HG02852 (cell line): ENCODE measurements around the gene CES1.
"Not testable (repeated sequence)": the region's sequence is repeated elsewhere in the genome, so short reads cannot be mapped to it uniquely, and the experiment has no call there.

Source experiments
- ATAC-seq: cut with Tn5 transposase; IDR thresholded peaks from one replicate; pipeline ENCODE4 v1.9.1; 2021; ENCODE audit warnings: mild to moderate bottlenecking, moderate library complexity; ENCODE audit not compliant: unreplicated experiment

The CES1 gene

GRCh38 chr16:55832773-55833691, at the start of gene CES1:
CES1 (minus strand) TSS chr16:55833096; CDS start chr16:55833055, 41 bp downstream.
- no peak for ATAC-seq

DNA sequence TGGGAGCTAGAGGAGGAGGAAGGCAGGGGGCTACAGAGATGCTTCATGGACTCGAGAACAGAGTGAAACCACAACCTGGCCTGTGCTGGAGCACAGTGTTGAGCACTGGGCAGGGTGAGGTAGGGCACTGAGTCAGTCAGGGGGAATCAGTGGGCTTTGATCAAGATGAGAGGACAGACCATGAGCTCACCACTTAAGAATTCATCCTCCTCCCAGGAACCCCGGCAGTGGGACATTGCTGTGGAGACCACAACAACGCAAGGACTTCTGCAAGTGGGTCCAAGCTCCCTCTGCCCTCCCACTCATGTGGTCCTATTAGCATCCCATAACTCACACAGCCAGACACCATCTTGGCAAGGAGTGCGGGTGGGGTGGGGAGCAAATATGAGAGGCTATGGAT, 44.0 kb upstream of the CES1 start:
- ATAC-seq, result no peak

GRCh38 chr16:55875273-55875672, 42.4 kb upstream of the CES1 start, which contains the start of gene CES5A:
CES5A (minus strand) TSS chr16:55875373; CDS start chr16:55875221, 152 bp downstream.
- ATAC-seq, result no peak

DNA sequence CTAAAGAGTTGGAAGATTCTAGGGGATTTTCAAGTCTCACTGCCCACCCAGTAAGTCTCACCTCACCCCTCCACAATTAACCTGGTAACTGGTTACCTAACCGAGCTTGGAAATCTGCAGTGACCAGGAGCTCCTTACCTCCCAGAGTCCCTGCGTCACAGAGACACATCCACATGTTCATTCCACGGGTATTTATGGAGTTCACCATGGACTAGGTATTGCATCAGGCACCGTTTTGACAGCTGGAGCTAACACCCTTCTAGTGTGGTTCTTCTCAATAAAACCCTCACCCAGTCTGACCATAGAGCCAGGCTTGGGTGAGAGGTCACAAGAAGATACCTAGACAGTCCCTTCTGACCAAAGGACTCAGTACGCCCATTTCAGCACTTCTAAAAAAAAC, 40.2 kb upstream of the CES1 start:
- ATAC-seq, result no peak

DNA sequence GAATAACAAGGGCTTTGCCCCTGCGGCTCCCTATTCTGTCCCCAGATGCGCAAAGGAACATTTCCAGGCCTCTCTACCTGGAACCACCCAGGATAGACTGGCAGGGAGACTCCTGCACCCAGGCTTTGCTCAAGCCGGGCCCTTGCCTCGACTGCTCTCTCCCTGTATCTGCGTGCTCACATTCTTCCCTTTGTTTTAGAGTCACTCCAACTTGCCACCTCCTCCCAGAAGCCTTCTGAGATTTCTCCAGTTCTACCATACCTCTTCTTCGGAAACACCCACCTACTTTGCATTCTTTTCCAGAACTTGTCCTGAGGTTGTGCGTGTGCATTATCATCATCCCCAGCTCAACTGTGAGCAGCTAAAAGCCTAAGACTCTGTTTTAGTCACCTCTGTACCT, 39.2 kb upstream of the CES1 start:
- no peak for ATAC-seq

- ATAC-seq, result no peak
These were observed 38.6 kb upstream of the CES1 start for GRCh38 chr16:55871411-55872038.

DNA sequence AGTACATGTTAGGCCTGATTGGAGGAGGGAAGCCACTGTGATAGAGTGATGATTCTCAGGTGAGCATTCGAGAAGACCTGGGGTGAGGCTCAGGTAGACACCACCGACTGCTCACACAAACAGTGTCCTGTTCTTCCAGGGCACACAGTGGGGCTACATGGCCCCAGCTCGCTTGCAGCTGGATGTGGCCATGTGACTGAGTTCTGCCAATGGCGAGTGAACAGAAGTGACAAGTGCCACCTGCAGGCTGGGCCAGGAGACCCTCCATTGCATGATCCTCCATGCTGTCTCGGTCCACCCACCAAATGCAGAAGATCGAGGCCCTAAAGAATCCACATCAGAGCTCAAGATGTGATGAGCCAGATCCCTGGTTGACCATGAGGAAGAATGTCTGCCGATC, 36.1 kb upstream of the CES1 start:
- ATAC-seq, result no peak

DNA sequence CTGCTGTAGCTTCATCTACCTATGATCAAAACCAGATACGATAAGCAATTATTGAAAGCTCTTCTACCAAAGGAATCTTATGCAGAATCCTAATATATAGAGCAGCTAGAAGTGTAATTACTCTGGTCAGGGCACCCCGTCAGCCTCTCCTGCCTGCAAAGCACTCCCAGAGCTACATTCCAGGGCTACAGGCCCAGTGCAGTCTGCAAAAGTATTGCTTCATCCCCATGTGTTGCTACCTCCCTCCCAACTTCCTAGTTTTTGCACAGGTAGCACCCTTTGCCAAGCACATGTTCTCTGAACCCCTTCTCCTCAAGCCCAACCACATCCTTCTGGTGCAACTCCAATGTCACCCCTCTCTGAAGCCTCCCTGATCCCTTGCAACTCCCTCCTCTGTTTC, 35.2 kb upstream of the CES1 start:
- ATAC-seq, result no peak

- no peak for ATAC-seq
These were observed 28.4 kb upstream of the CES1 start for GRCh38 chr16:55861288-55861687.

GRCh38 chr16:55857650-55858049, 24.8 kb upstream of the CES1 start:
- ATAC-seq, result not testable (repeated sequence)

DNA sequence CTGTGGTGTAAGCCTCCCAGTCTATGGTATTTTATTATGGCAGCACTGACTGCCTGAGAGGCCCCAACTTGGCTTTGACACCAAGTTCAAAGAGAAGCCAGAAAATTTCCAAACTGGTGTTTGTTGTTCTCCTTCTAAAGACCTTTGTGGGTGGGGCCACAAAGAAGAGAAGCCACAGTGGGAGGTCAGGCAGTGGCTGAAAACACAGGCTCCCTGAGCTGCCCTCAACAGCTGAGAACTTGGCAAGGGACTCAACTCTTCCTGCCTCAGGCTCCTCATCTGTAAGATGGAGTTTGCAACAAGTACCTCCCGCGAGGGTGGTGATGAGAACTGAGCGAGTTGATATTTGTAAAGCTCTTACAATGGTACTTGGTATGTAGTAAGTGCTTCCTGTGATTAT, 24.1 kb upstream of the CES1 start:
- no peak for ATAC-seq

DNA sequence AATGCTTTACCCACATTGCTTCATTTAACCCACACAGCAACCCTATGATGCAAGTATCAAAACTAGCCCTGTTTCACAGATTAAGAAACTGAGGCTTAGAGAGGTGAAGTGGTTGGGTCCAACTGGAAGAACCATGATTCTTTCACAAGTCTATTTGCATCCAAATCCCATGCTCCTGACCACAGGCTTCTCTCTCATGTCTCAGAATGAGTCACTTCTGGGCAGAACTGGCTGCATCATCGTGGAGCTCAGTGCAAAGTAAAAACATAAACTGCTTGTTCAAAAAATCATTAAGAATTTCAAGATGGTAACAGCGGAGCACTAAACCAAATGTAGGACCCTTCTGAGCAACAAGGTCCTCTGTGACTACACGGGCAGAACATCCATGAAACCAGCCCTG, 20.2 kb upstream of the CES1 start:
- no peak for ATAC-seq

DNA sequence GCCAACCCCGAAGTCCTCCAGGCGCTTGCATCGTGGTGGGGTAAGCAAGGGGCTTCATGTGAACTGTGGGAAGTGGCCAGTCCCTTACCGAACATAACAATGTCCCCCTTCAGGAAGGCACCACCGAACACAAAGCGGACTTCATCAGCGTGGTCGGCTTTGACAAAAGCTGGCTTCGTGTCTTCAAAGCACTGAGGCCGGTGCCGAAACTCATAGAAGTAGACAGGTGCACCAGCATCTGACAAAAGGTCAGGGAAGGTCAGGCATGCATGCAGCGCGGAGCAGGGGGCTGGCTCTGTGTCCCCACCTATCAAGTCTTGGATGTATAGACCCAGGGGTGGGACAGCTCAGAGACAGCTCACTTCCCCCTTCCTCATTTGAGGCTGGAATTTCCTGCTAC, 16.6 kb upstream of the CES1 start:
- ATAC-seq, result no peak

GRCh38 chr16:55846598-55847346, 13.9 kb upstream of the CES1 start:
- ATAC-seq, result no peak

DNA sequence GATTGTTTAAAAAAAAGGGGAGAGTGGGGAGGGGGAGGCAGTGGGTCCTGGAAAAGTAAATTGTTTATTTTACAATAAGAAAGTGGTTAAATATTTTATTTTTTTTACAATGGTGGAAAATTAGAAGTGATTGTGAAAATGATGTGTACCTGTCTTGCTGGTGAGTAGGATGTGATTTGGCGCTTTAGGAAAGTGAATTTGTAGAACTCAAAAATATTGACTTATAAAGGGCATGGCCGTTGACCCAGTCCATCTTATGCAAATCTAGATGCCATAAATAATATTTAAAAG, 10.2 kb upstream of the CES1 start:
- no peak for ATAC-seq

- no peak for ATAC-seq
These were observed 9.6 kb upstream of the CES1 start for GRCh38 chr16:55842369-55843104.

DNA sequence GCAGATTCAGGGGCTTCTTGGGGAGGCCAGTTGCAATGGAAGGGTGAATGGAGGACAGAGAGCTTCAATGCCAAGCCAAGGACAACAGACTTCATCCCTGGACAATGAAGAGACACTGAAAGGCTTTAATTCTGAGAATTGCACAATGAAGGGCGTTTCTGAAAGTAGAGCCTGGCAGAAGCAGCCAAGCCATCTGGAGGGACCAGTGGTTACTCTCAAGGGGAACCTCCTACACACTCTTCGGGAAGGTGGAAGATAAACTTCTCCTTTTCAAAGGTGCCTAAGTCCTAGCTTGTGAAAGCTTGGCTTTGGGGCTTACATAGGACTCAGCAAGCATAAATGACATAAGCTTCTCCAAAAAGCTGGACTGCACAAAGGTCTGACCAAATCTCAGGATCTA, 6.2 kb upstream of the CES1 start:
- ATAC-seq, result no peak

DNA sequence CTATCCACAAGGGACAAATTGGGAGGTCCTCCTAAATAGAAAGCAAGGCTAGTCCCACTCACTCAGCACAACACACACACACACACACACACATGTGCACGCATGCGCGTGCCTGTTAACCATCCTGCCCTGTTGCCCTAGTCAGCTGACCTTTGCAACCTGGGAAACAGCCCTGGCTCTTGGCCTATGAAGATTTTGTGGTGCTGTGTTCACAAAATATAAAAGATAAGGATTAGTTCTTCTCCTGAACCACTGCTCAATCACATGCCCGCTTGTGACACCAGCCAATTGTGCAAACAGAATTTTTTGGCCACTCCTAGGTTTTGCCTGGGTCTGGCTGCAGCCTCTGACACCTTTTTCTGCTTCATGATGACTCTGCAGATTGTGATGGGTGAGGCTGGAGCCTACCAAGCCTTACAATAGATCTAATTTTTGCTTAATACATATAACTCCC, 3.3 kb upstream of the CES1 start:
- no peak for ATAC-seq

GRCh38 chr16:55835581-55835980, 2.7 kb upstream of the CES1 start:
- no peak for ATAC-seq

DNA sequence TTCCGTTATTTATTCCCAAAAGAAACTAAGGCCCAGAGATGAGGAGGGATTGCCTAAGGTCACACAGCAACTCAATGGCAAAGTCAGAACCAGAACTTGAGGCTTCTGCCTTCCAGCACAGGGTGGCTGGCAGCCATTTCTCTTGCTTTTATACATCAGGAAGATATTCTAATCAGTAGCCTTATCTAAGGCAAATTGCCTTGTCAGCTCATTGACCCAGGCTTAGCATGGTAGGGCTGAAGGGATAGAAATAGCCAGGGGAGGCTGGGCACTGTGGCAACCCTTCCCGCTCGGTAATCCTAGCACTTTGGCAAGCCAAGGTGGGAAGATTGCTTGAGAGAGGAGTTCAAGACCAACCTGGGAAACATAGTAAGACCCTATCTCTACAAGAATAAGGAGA, 2.3 kb upstream of the CES1 start:
- ATAC-seq, result not testable (repeated sequence)

- peak; percentile 93 for ATAC-seq
These were observed 1.2 kb upstream of the CES1 start for GRCh38 chr16:55834049-55834448.
